H1 (cell line): ENCODE data around the gene CTNNA3. TPM values are rescaled to one million over a fixed set of nuclear protein-coding genes. Genes with fewer than 3 reads are reported as not detected.

Experiments used
- CTCF ChIA-PET: fragments of 300-600 bp; sonication (Branson Sonifier 250); formaldehyde crosslinking; loops from one replicate; lab custom pipeline; 2021; ENCODE audit not compliant: partially characterized antibody; lab: Charles Lee
- POLR2A ChIA-PET: fragments of 300-600 bp; sonication (Branson Sonifier 250); formaldehyde crosslinking; loops from one replicate; lab custom pipeline; 2021; ENCODE audit warnings: inconsistent platforms; ENCODE audit not compliant: partially characterized antibody; lab: Charles Lee
- DNase-seq, 2 experiments: peaks; one replicate each; pipeline versions ENCODE4 v3.0.0 to v3.0.0-alpha.2; 2010 to 2022; ENCODE audit warnings: low spot score in 2 of 2, low read depth in 1 of 2, mixed read lengths in 1 of 2
- FAIRE-seq: peaks from 2 replicates; lab custom pipeline; 2011; peaks lifted over from hg19 to GRCh38; lab: Jason Lieb, UNC
- H2AFZ ChIP-seq: 2 replicates; pipeline ENCODE4 v1.8.1; 2012; ENCODE audit warnings: low read length, inconsistent platforms
- H2AK5ac ChIP-seq: 2 replicates; pipeline ENCODE4 v1.6.1; 2013; ENCODE audit warnings: low read depth, low read length
- H2BK120ac ChIP-seq: replicated peaks from 2 replicates; pipeline ENCODE3; 2013; ENCODE audit warnings: low read depth, low read length, inconsistent platforms
- H2BK12ac ChIP-seq: 2 replicates; pipeline ENCODE4 v1.6.1; 2013; ENCODE audit warnings: low read depth, low read length
- H2BK15ac ChIP-seq: 2 replicates; pipeline ENCODE4 v1.6.1; 2013; ENCODE audit warnings: low read length
- H2BK20ac ChIP-seq: 2 replicates; pipeline ENCODE4 v1.6.1; 2013; ENCODE audit warnings: low read length
- H2BK5ac ChIP-seq: 2 replicates; pipeline ENCODE4 v1.6.1; 2013; ENCODE audit warnings: low read depth, low read length
- H3K14ac ChIP-seq: 2 replicates; pipeline ENCODE4 v1.6.1; 2013; ENCODE audit warnings: inconsistent platforms; ENCODE audit not compliant: insufficient read length
- H3K18ac ChIP-seq: 2 replicates; pipeline ENCODE4 v1.6.1; 2013; ENCODE audit warnings: low read length; ENCODE audit errors: extremely low read depth
- H3K23ac ChIP-seq: 2 replicates; pipeline ENCODE4 v1.6.1; 2013; ENCODE audit warnings: inconsistent platforms; ENCODE audit not compliant: insufficient read length
- H3K23me2 ChIP-seq: 2 replicates; pipeline ENCODE4 v1.6.1; 2013; ENCODE audit warnings: low read depth, low read length
- H3K27ac ChIP-seq: 2 replicates; pipeline ENCODE4 v1.6.1; 2011; ENCODE audit warnings: low read depth, low read length, inconsistent platforms
- H3K27me3 ChIP-seq, 4 experiments: replicated peaks in 1 of 4; 1 replicate in 1 of 4; 2 replicates in 3 of 4; pipeline versions ENCODE4 v1.6.1 to v1.8.1; 2011 to 2013; ENCODE audit warnings: low read length in 3 of 4, mild to moderate bottlenecking in 3 of 4, inconsistent platforms in 2 of 4, mixed read lengths in 2 of 4, moderate library complexity in 1 of 4; ENCODE audit not compliant: control insufficient read depth in 3 of 4, insufficient read depth in 3 of 4; ENCODE audit errors: extremely low read depth in 1 of 4
- H3K36me3 ChIP-seq, 4 experiments: 2 replicates each; pipeline versions ENCODE4 v1.6.1 to v1.8.1; 2011 to 2013; ENCODE audit warnings: mild to moderate bottlenecking in 4 of 4, low read length in 3 of 4, moderate library complexity in 2 of 4, control low read depth in 1 of 4, inconsistent platforms in 1 of 4; ENCODE audit not compliant: insufficient read depth in 4 of 4, control insufficient read depth in 2 of 4
- H3K4ac ChIP-seq: replicated peaks from 2 replicates; pipeline ENCODE3; 2013; ENCODE audit warnings: low read length, low read depth, mixed read lengths, inconsistent platforms; ENCODE audit not compliant: insufficient read length
- H3K4me1 ChIP-seq, 4 experiments: replicated peaks in 1 of 4; 1 replicate in 1 of 4; 2 replicates in 3 of 4; pipeline versions ENCODE4 v1.6.1 to v1.8.1; 2011 to 2013; ENCODE audit warnings: low read length in 3 of 4, inconsistent platforms in 2 of 4, mixed read lengths in 1 of 4; ENCODE audit not compliant: insufficient read depth in 4 of 4, control insufficient read depth in 3 of 4
- H3K4me2 ChIP-seq, 2 experiments: 2 replicates each; pipeline versions ENCODE4 v1.6.1 to v1.8.1; 2011 to 2013; ENCODE audit warnings: low read depth in 2 of 2, low read length in 2 of 2, control low read depth in 1 of 2, inconsistent platforms in 1 of 2, mild to moderate bottlenecking in 1 of 2; ENCODE audit not compliant: insufficient read depth in 1 of 2
- H3K4me3 ChIP-seq, 4 experiments: fragments of 200-600, 300-600 bp in 1 of 4; sonication (generic), shearing (Covaris generic), sonication (Bioruptor Twin) in 1 of 4; 2 replicates each; pipeline versions ENCODE4 v1.5.1 to v1.8.1; 2011 to 2016; ENCODE audit warnings: low read length in 4 of 4, low read depth in 3 of 4, control low read depth in 2 of 4, inconsistent platforms in 2 of 4, mild to moderate bottlenecking in 2 of 4, mixed read lengths in 1 of 4, moderate library complexity in 1 of 4; ENCODE audit not compliant: insufficient read depth in 2 of 4; ENCODE audit errors: extremely low read depth in 1 of 4
- H3K56ac ChIP-seq: replicated peaks from 2 replicates; pipeline ENCODE3; 2013; ENCODE audit warnings: low read depth, mild to moderate bottlenecking, mixed read lengths, low read length, inconsistent platforms; ENCODE audit not compliant: insufficient read length
- H3K79me1 ChIP-seq: 2 replicates; pipeline ENCODE4 v1.6.1; 2013; ENCODE audit warnings: low read depth, low read length, control low read depth
- H3K79me2 ChIP-seq, 2 experiments: 2 replicates each; pipeline versions ENCODE4 v1.6.1 to v1.8.1; 2012 to 2013; ENCODE audit warnings: low read length in 2 of 2, mild to moderate bottlenecking in 2 of 2, inconsistent platforms in 1 of 2; ENCODE audit not compliant: insufficient read depth in 2 of 2, control insufficient read depth in 1 of 2
- H3K9ac ChIP-seq, 4 experiments: replicated peaks in 1 of 4; 1 replicate in 1 of 4; 2 replicates in 3 of 4; pipeline versions ENCODE4 v1.6.1 to v1.8.1; 2011 to 2013; ENCODE audit warnings: low read depth in 3 of 4, low read length in 3 of 4, control low read depth in 2 of 4, mild to moderate bottlenecking in 2 of 4, moderate library complexity in 2 of 4, inconsistent platforms in 1 of 4; ENCODE audit errors: extremely low read depth in 1 of 4
- H3K9me3 ChIP-seq, 2 experiments: 2 replicates each; pipeline versions ENCODE4 v1.6.1 to v1.8.1; 2012 to 2013; ENCODE audit warnings: mild to moderate bottlenecking in 2 of 2, moderate library complexity in 2 of 2, control low read depth in 1 of 2, inconsistent platforms in 1 of 2, low read depth in 1 of 2, low read length in 1 of 2, mixed read lengths in 1 of 2; ENCODE audit not compliant: insufficient read depth in 2 of 2
- H4K20me1 ChIP-seq, 2 experiments: replicated peaks in 1 of 2; 2 replicates each; pipeline versions ENCODE3 to v1.8.1; 2011 to 2013; ENCODE audit warnings: inconsistent platforms in 2 of 2, low read length in 2 of 2, mild to moderate bottlenecking in 1 of 2; ENCODE audit not compliant: insufficient read depth in 2 of 2, control insufficient read depth in 1 of 2
- H4K5ac ChIP-seq: 2 replicates; pipeline ENCODE4 v1.6.1; 2013; ENCODE audit warnings: low read length, low read depth, mixed read lengths, inconsistent platforms; ENCODE audit not compliant: insufficient read length
- H4K8ac ChIP-seq: 2 replicates; pipeline ENCODE4 v1.8.0; 2013; ENCODE audit warnings: mild to moderate bottlenecking, moderate library complexity, low read length, inconsistent platforms; ENCODE audit not compliant: insufficient read depth; ENCODE audit errors: extremely low read depth
- H4K91ac ChIP-seq: replicated peaks from 2 replicates; pipeline ENCODE3; 2013; ENCODE audit warnings: low read length, mixed read lengths, inconsistent platforms; ENCODE audit not compliant: insufficient read length
- BCL11A ChIP-seq, 2 experiments: IDR thresholded peaks; one replicate each; pipeline ENCODE4 v1.6.1; 2011; ENCODE audit warnings: low read depth in 2 of 2, low read length in 2 of 2, mild to moderate bottlenecking in 2 of 2
- CHD1 ChIP-seq: IDR thresholded peaks from 2 replicates; pipeline ENCODE4 v1.6.1; 2012; ENCODE audit warnings: low read depth, low read length, improper control_type of control experiment
- KDM1A ChIP-seq: fragments of 200-600, 300-600 bp; sonication (generic); IDR thresholded peaks from 2 replicates; pipeline ENCODE4 v1.7.1; 2016; ENCODE audit warnings: mild to moderate bottlenecking, low read length, borderline replicate concordance
- POLR2AphosphoS5 ChIP-seq: IDR thresholded peaks from 2 replicates; pipeline ENCODE4 v1.6.1; 2011; ENCODE audit warnings: low read depth, low read length
- RAD21 ChIP-seq, 2 experiments: IDR thresholded peaks in 1 of 2; conservative IDR thresholded peaks in 1 of 2; 2 replicates each; pipeline ENCODE4 v1.6.1; 2011; ENCODE audit warnings: low read depth in 2 of 2, low read length in 2 of 2, improper control_type of control experiment in 1 of 2, inconsistent platforms in 1 of 2, mild to moderate bottlenecking in 1 of 2, moderate library complexity in 1 of 2
- SIX5 ChIP-seq: IDR thresholded peaks from 2 replicates; pipeline ENCODE4 v1.6.1; 2011; ENCODE audit warnings: mild to moderate bottlenecking, low read depth, low read length
- TEAD4 ChIP-seq: IDR thresholded peaks from 2 replicates; pipeline ENCODE4 v1.6.1; 2012; ENCODE audit warnings: low read depth, low read length, inconsistent platforms, mixed read lengths
- YY1 ChIP-seq: IDR thresholded peaks from 2 replicates; pipeline ENCODE4 v1.6.1; 2011; ENCODE audit warnings: low read depth, mild to moderate bottlenecking, low read length
- WGBS, 2 experiments: shearing (Covaris generic) in 1 of 2; methylation state at CpG; one replicate each; pipeline versions ENCODE4 v1.1.6 to v1.1.7; 2013 to 2015; ENCODE audit warnings: low lambda C conversion rate in 2 of 2, mixed read lengths in 2 of 2, inconsistent platforms in 1 of 2, low coverage in 1 of 2, missing lambda C conversion rate in 1 of 2; ENCODE audit not compliant: insufficient replicate concordance in 2 of 2, insufficient coverage in 1 of 2, insufficient read length in 1 of 2; ENCODE audit errors: extremely low coverage in 1 of 2, missing lambda C conversion rate in 1 of 2; 5-methylcytosine and 5-hydroxymethylcytosine counted together
- polyA plus RNA-seq, 7 experiments: library from polyadenylated mRNA; depleted of rRNA in 3 of 7; stranded (reverse) in 5 of 7; unstranded in 2 of 7; fragments of >200 nt in 5 of 7; fragments of 200-250 nt in 2 of 7; gene quantifications; 1 replicate in 5 of 7; 2 replicates in 1 of 7; 4 replicates in 1 of 7; pipeline versions ENCODE4 v1.2.1 to v1.2.3, GENCODE V29; 2011 to 2013; ENCODE audit warnings: missing spikeins in 2 of 7, mixed read lengths in 2 of 7
- total RNA-seq: library from RNA; stranded (reverse); fragmentation: NEBNext Ultra II Directional; extraction: Animal tissue kit (Norgen Biotek cat#: 25700); gene quantifications from 2 replicates; pipeline ENCODE4 v1.2.1, GENCODE V29; 2021

The CTNNA3 gene
- total and polyA plus RNA-seq, 2 of the 8 experiments (the other 6 are each of a cell fraction or from before 2014, with no cell fraction given), result 1.3 to 1.5 TPM

GRCh38 chr10:66368146-66368545 is 1327.8 kb downstream of the CTNNA3 start:
- DNase-seq (no peak), FAIRE-seq (no peak)
- Histone ChIP-seq H3K9me3 (no peaks in the 10 kb centered on the region), H2BK5ac (no peak overlapping the region), H3K23ac (no peak overlapping the region), H2BK120ac (no peak overlapping the region), H3K9ac (no peak overlapping the region), H4K20me1 (no peaks in the 10 kb centered on the region), H2AFZ (no peak overlapping the region), H4K8ac (no peak overlapping the region), H3K27me3 (no peaks in the 10 kb centered on the region), H3K4ac (no peak overlapping the region), H3K23me2 (no peaks in the 10 kb centered on the region), H2BK20ac (no peak overlapping the region), H3K27ac (no peak overlapping the region), H4K5ac (no peak overlapping the region), H4K91ac (no peak overlapping the region), H3K36me3 (no peaks in the 10 kb centered on the region), H3K4me1 (peaks cover 0 to 4% (median 0%) of the 10 kb centered on the region in 4 experiments; a peak in 1 of 7 replicates), H3K79me1 (no peaks in the 10 kb centered on the region), H2BK12ac (no peak overlapping the region), H3K18ac (no peak overlapping the region), H2BK15ac (no peak overlapping the region), H3K14ac (no peak overlapping the region), H3K56ac (no peak overlapping the region), H3K4me2 (no peak overlapping the region), H3K4me3 (no peak overlapping the region), H2AK5ac (no peak overlapping the region), H3K79me2 (no peaks in the 10 kb centered on the region)
- CTCF ChIA-PET, result no interaction called here
- WGBS, 2 experiments, result 93% methylated on average over 2 of the region's 2 CpGs; no CpG with 5 or more reads in 1 of the 2 experiments
- POLR2A ChIA-PET, result no interaction called here
- TF ChIP-seq BCL11A (IDR thresholded peaks at IDR 0.05; ENCODE audit: low read depth in 2 of 2, low read length in 2 of 2) (no peak), SIX5 (no peak), CHD1 (no peak), POLR2AphosphoS5 (no peak), RAD21 (IDR thresholded peaks at IDR 0.05 in 1 of 2, conservative IDR thresholded peaks at IDR 0.05 in 1 of 2; ENCODE audit: low read depth in 2 of 2, low read length in 2 of 2) (no peak), TEAD4 (no peak), YY1 (no peak), KDM1A (no peak)
